ENCODE measurements around the gene SENP1.

DNA sequence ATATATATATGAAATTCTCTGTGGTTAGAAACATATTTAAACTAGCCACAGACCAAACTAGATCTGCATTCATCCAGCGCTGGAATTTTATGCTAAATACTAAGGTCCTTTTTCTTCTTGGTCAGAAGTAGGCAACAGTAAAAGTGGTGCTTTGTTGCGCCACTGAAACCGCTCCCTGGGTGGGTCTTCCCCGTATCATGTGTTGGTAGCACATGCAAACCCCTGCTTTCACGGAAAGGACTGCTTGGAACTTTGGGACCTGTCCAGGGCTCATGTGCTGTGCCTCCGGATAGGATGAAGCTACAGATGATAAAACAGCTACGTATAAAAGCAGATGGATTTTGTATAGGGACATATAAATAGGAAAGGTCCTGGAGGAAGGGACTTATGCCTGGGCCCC lies 61.5 kb downstream of the SENP1 start:
- TF ChIP-seq, protein P1, sequence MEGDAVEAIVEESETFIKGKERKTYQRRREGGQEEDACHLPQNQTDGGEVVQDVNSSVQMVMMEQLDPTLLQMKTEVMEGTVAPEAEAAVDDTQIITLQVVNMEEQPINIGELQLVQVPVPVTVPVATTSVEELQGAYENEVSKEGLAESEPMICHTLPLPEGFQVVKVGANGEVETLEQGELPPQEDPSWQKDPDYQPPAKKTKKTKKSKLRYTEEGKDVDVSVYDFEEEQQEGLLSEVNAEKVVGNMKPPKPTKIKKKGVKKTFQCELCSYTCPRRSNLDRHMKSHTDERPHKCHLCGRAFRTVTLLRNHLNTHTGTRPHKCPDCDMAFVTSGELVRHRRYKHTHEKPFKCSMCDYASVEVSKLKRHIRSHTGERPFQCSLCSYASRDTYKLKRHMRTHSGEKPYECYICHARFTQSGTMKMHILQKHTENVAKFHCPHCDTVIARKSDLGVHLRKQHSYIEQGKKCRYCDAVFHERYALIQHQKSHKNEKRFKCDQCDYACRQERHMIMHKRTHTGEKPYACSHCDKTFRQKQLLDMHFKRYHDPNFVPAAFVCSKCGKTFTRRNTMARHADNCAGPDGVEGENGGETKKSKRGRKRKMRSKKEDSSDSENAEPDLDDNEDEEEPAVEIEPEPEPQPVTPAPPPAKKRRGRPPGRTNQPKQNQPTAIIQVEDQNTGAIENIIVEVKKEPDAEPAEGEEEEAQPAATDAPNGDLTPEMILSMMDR (conservative IDR thresholded peaks at IDR 0.05; ENCODE audit: low read length): no peak
- no peak for TF ChIP-seq EZH2phosphoT487 (IDR thresholded peaks at IDR 0.05; ENCODE audit: borderline replicate concordance)

All from Loucy (cell line).